GM12872 (cell line): Measurements from ENCODE around the gene STOX2.

Experiments
- CTCF ChIP-seq: IDR thresholded peaks from 3 replicates; pipeline ENCODE4 v1.5.1; 2011; ENCODE audit warnings: low read depth, mild to moderate bottlenecking, low read length, moderate library complexity; ENCODE audit not compliant: insufficient read depth

STOX2 gene

GRCh38 chr4:183961795-183962194 is 56.7 kb downstream of the STOX2 start:
- TF ChIP-seq CTCF = no peak

GRCh38 chr4:183962419-183962818 is 57.3 kb downstream of the STOX2 start:
- TF ChIP-seq CTCF = no peak

- TF ChIP-seq CTCF = no peak
Measured at GRCh38 chr4:183966371-183966770, 61.3 kb downstream of the STOX2 start.

- TF ChIP-seq CTCF = no peak
Measured at GRCh38 chr4:183967266-183967665, 62.2 kb downstream of the STOX2 start.

DNA sequence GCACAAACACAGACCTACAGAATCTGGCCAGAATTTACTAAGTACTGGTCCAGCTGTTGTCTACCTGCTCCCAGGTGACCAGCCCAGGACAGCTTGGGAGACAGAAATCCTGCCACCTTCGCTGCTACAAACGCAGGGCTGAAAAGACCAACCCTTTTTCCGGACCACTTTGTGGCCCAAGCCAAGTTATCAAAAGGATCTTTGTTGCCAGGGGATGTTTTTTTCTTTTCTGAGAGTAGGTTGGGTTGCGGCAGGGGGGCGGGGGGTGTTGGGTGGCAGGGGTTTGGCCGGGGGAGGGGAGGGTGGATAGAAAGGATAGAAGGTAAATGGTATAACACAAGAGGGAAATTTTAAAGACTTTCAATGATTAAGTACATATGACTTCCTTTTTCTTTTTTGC is 63.4 kb downstream of the STOX2 start:
- TF ChIP-seq CTCF = no peak

GRCh38 chr4:183968931-183969330 is 63.8 kb downstream of the STOX2 start:
- TF ChIP-seq CTCF = no peak

DNA sequence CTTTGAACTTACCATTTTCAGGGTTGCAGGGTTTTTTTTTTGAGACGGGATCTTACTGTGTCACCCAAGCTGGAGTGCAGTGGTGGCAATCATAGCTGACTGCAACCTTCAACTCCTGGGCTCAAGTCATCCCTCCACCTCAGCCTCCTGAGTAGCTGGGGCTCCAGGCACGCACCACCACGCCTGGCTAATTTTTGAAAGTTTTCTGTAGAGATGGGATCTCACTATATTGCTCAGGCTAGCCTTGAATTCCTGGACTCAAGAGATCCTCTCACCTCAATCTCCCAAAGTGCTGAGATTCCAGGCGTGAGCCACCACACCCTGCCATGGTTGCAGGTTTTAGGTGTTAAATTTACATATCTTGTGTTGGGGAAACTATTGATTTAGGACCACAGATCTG is 64.5 kb downstream of the STOX2 start:
- no peak for TF ChIP-seq CTCF
